Fibroblast of lung (primary cell): ENCODE measurements around the gene RYR2.

ENCODE experiments used
- EZH2 ChIP-seq: IDR thresholded peaks from 2 replicates; pipeline ENCODE4 v1.5.1; 2012; ENCODE audit warnings: low read length, control low read depth, mild to moderate bottlenecking; ENCODE audit errors: missing control alignments
- TF ChIP-seq, protein P1 (sequence below), 2 donors: IDR thresholded peaks in 1 of 2; conservative IDR thresholded peaks in 1 of 2; 1 replicate in 1 of 2; 2 replicates in 1 of 2; pipeline ENCODE4 v1.5.1; 2011 to 2012; ENCODE audit warnings: low read length in 2 of 2, control low read depth in 1 of 2, inconsistent platforms in 1 of 2, low read depth in 1 of 2, mild to moderate bottlenecking in 1 of 2

- TF ChIP-seq, protein P1, sequence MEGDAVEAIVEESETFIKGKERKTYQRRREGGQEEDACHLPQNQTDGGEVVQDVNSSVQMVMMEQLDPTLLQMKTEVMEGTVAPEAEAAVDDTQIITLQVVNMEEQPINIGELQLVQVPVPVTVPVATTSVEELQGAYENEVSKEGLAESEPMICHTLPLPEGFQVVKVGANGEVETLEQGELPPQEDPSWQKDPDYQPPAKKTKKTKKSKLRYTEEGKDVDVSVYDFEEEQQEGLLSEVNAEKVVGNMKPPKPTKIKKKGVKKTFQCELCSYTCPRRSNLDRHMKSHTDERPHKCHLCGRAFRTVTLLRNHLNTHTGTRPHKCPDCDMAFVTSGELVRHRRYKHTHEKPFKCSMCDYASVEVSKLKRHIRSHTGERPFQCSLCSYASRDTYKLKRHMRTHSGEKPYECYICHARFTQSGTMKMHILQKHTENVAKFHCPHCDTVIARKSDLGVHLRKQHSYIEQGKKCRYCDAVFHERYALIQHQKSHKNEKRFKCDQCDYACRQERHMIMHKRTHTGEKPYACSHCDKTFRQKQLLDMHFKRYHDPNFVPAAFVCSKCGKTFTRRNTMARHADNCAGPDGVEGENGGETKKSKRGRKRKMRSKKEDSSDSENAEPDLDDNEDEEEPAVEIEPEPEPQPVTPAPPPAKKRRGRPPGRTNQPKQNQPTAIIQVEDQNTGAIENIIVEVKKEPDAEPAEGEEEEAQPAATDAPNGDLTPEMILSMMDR (conservative IDR thresholded peaks at IDR 0.05 in 1 of 2, IDR thresholded peaks at IDR 0.05 in 1 of 2; ENCODE audit: low read depth in 1 of 2, low read length in 2 of 2) = no peak
- TF ChIP-seq EZH2 = no peak
These were observed 239.5 kb downstream of the RYR2 start for GRCh38 chr1:237281481-237281880.
